GM13976 (cell line): ENCODE results near the gene ASS1.

ENCODE experiments used
- DNase-seq: peaks from one replicate; pipeline ENCODE4 v3.0.0; 2012; ENCODE audit warnings: low spot score
- CTCF ChIP-seq: IDR thresholded peaks from 2 replicates; pipeline ENCODE4 v1.5.1; 2012; ENCODE audit warnings: borderline replicate concordance, mild to moderate bottlenecking; ENCODE audit not compliant: insufficient read depth; ENCODE audit errors: extremely low read depth, missing control alignments, control extremely low read depth
- in situ Hi-C: fragments of 300-500 bp; cut with MboI; formaldehyde crosslinking; loops from one replicate; pipeline ENCODE4 v1.12.0; 2022; ENCODE audit warnings: low sequenced_read_pairs, mixed read lengths, inconsistent platforms; ENCODE audit not compliant: unreplicated experiment

Gene ASS1

GRCh38 chr9:130483371-130483971, 38.7 kb downstream of the ASS1 start:
- TF ChIP-seq CTCF = no peak
- no peak for DNase-seq
- in situ Hi-C loops = no loop called here

DNA sequence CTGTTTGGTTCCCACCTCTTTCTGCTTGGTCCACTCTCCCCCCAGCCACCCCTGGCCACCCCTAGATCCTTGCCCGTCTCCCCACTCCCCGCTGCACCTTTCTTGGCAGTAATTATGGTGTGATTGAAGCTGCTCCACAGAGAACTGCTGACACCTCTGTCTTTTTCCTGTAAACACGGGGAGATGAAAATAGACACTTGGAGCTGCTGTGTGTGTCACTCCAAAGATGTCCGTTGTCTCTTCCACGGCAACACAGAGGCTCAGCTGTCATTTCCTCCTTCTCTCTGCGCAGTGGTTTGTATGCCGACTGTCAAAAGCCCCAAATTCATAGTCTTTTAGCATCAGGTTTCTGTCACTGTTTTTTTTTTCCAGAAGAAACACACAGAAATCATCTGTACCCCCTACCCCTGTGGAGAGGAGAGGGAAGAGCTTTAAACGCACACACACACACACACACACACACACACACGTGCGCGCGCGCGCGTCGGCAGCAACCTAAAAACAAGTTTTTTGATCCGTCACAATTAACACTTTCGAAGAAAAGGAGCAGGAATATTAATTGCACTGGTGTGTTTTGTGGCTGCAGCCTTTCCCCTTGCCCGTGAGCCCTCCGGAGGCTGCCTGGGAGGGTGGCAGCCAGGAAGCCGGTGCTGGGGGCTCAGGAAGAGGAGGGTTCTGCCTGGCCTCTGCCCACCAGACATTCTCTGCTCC, 39.8 kb downstream of the ASS1 start:
- in situ Hi-C loops = no loop called here
- no peak for DNase-seq
- TF ChIP-seq CTCF = no peak

GRCh38 chr9:130486103-130486502, 41.3 kb downstream of the ASS1 start:
- DNase-seq = no peak
- no peak for TF ChIP-seq CTCF
- in situ Hi-C loops = no loop called here

GRCh38 chr9:130487500-130487899, 42.7 kb downstream of the ASS1 start:
- DNase-seq = no peak
- in situ Hi-C loops = no loop called here

GRCh38 chr9:130488621-130489330, 44.0 kb downstream of the ASS1 start:
- TF ChIP-seq CTCF = no peak
- no peak for DNase-seq
- in situ Hi-C loops = no loop called here

More at GRCh38 chr9:130487500-130487899, 42.7 kb downstream of the ASS1 start:
- no peak for TF ChIP-seq CTCF

DNA sequence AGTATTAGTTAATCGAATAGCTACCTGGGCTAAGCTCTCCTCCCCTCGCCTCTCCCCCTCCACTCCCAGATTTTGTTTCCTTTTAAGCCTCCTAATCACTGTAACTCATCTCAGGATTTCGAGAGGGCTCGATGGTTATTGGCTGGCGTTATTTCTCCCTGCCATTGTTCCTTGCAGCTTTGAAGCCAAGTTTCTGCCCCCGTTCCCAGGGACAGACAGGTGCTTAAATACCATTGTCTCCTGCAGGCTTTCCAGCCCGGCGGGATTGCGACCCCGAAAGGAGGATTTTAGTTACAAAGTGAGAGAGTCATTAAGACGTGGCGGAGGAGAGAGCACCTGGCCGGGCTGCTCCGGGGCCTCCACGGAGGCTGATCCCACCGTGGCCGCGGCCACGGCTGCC, 46.2 kb downstream of the ASS1 start:
- DNase-seq = no peak
- TF ChIP-seq CTCF = no peak
- in situ Hi-C loops = no loop called here
